H1 (cell line): ENCODE measurements around the gene VEZT. TPM values are rescaled to one million over a fixed set of nuclear protein-coding genes. Genes with fewer than 3 reads are reported as not detected.
A peak's percentile ranks its signal among the peaks of the same experiment; 100 is the strongest.

Experiments used
- CTCF ChIA-PET: fragments of 300-600 bp; sonication (Branson Sonifier 250); formaldehyde crosslinking; loops from one replicate; lab custom pipeline; 2021; ENCODE audit not compliant: partially characterized antibody; lab: Charles Lee
- POLR2A ChIA-PET: fragments of 300-600 bp; sonication (Branson Sonifier 250); formaldehyde crosslinking; loops from one replicate; lab custom pipeline; 2021; ENCODE audit warnings: inconsistent platforms; ENCODE audit not compliant: partially characterized antibody; lab: Charles Lee
- DNase-seq, 2 experiments: peaks; one replicate each; pipeline versions ENCODE4 v3.0.0 to v3.0.0-alpha.2; 2010 to 2022; ENCODE audit warnings: low spot score in 2 of 2, low read depth in 1 of 2, mixed read lengths in 1 of 2
- FAIRE-seq: peaks from 2 replicates; lab custom pipeline; 2011; peaks lifted over from hg19 to GRCh38; lab: Jason Lieb, UNC
- H2AFZ ChIP-seq: 2 replicates; pipeline ENCODE4 v1.8.1; 2012; ENCODE audit warnings: low read length, inconsistent platforms
- H2AK5ac ChIP-seq: 2 replicates; pipeline ENCODE4 v1.6.1; 2013; ENCODE audit warnings: low read depth, low read length
- H2BK120ac ChIP-seq: replicated peaks from 2 replicates; pipeline ENCODE3; 2013; ENCODE audit warnings: low read depth, low read length, inconsistent platforms
- H2BK12ac ChIP-seq: 2 replicates; pipeline ENCODE4 v1.6.1; 2013; ENCODE audit warnings: low read depth, low read length
- H2BK15ac ChIP-seq: 2 replicates; pipeline ENCODE4 v1.6.1; 2013; ENCODE audit warnings: low read length
- H2BK20ac ChIP-seq: 2 replicates; pipeline ENCODE4 v1.6.1; 2013; ENCODE audit warnings: low read length
- H2BK5ac ChIP-seq: 2 replicates; pipeline ENCODE4 v1.6.1; 2013; ENCODE audit warnings: low read depth, low read length
- H3K14ac ChIP-seq: 2 replicates; pipeline ENCODE4 v1.6.1; 2013; ENCODE audit warnings: inconsistent platforms; ENCODE audit not compliant: insufficient read length
- H3K18ac ChIP-seq: 2 replicates; pipeline ENCODE4 v1.6.1; 2013; ENCODE audit warnings: low read length; ENCODE audit errors: extremely low read depth
- H3K23ac ChIP-seq: 2 replicates; pipeline ENCODE4 v1.6.1; 2013; ENCODE audit warnings: inconsistent platforms; ENCODE audit not compliant: insufficient read length
- H3K23me2 ChIP-seq: 2 replicates; pipeline ENCODE4 v1.6.1; 2013; ENCODE audit warnings: low read depth, low read length
- H3K27ac ChIP-seq: 2 replicates; pipeline ENCODE4 v1.6.1; 2011; ENCODE audit warnings: low read depth, low read length, inconsistent platforms
- H3K27me3 ChIP-seq, 4 experiments: replicated peaks in 1 of 4; 1 replicate in 1 of 4; 2 replicates in 3 of 4; pipeline versions ENCODE4 v1.6.1 to v1.8.1; 2011 to 2013; ENCODE audit warnings: low read length in 3 of 4, mild to moderate bottlenecking in 3 of 4, inconsistent platforms in 2 of 4, mixed read lengths in 2 of 4, moderate library complexity in 1 of 4; ENCODE audit not compliant: control insufficient read depth in 3 of 4, insufficient read depth in 3 of 4; ENCODE audit errors: extremely low read depth in 1 of 4
- H3K36me3 ChIP-seq, 4 experiments: 2 replicates each; pipeline versions ENCODE4 v1.6.1 to v1.8.1; 2011 to 2013; ENCODE audit warnings: mild to moderate bottlenecking in 4 of 4, low read length in 3 of 4, moderate library complexity in 2 of 4, control low read depth in 1 of 4, inconsistent platforms in 1 of 4; ENCODE audit not compliant: insufficient read depth in 4 of 4, control insufficient read depth in 2 of 4
- H3K4ac ChIP-seq: replicated peaks from 2 replicates; pipeline ENCODE3; 2013; ENCODE audit warnings: low read length, low read depth, mixed read lengths, inconsistent platforms; ENCODE audit not compliant: insufficient read length
- H3K4me1 ChIP-seq, 4 experiments: replicated peaks in 1 of 4; 1 replicate in 1 of 4; 2 replicates in 3 of 4; pipeline versions ENCODE4 v1.6.1 to v1.8.1; 2011 to 2013; ENCODE audit warnings: low read length in 3 of 4, inconsistent platforms in 2 of 4, mixed read lengths in 1 of 4; ENCODE audit not compliant: insufficient read depth in 4 of 4, control insufficient read depth in 3 of 4
- H3K4me2 ChIP-seq, 2 experiments: 2 replicates each; pipeline versions ENCODE4 v1.6.1 to v1.8.1; 2011 to 2013; ENCODE audit warnings: low read depth in 2 of 2, low read length in 2 of 2, control low read depth in 1 of 2, inconsistent platforms in 1 of 2, mild to moderate bottlenecking in 1 of 2; ENCODE audit not compliant: insufficient read depth in 1 of 2
- H3K4me3 ChIP-seq, 4 experiments: fragments of 200-600, 300-600 bp in 1 of 4; sonication (generic), shearing (Covaris generic), sonication (Bioruptor Twin) in 1 of 4; 2 replicates each; pipeline versions ENCODE4 v1.5.1 to v1.8.1; 2011 to 2016; ENCODE audit warnings: low read length in 4 of 4, low read depth in 3 of 4, control low read depth in 2 of 4, inconsistent platforms in 2 of 4, mild to moderate bottlenecking in 2 of 4, mixed read lengths in 1 of 4, moderate library complexity in 1 of 4; ENCODE audit not compliant: insufficient read depth in 2 of 4; ENCODE audit errors: extremely low read depth in 1 of 4
- H3K56ac ChIP-seq: replicated peaks from 2 replicates; pipeline ENCODE3; 2013; ENCODE audit warnings: low read depth, mild to moderate bottlenecking, mixed read lengths, low read length, inconsistent platforms; ENCODE audit not compliant: insufficient read length
- H3K79me1 ChIP-seq: 2 replicates; pipeline ENCODE4 v1.6.1; 2013; ENCODE audit warnings: low read depth, low read length, control low read depth
- H3K79me2 ChIP-seq, 2 experiments: 2 replicates each; pipeline versions ENCODE4 v1.6.1 to v1.8.1; 2012 to 2013; ENCODE audit warnings: low read length in 2 of 2, mild to moderate bottlenecking in 2 of 2, inconsistent platforms in 1 of 2; ENCODE audit not compliant: insufficient read depth in 2 of 2, control insufficient read depth in 1 of 2
- H3K9ac ChIP-seq, 4 experiments: replicated peaks in 1 of 4; 1 replicate in 1 of 4; 2 replicates in 3 of 4; pipeline versions ENCODE4 v1.6.1 to v1.8.1; 2011 to 2013; ENCODE audit warnings: low read depth in 3 of 4, low read length in 3 of 4, control low read depth in 2 of 4, mild to moderate bottlenecking in 2 of 4, moderate library complexity in 2 of 4, inconsistent platforms in 1 of 4; ENCODE audit errors: extremely low read depth in 1 of 4
- H3K9me3 ChIP-seq, 2 experiments: 2 replicates each; pipeline versions ENCODE4 v1.6.1 to v1.8.1; 2012 to 2013; ENCODE audit warnings: mild to moderate bottlenecking in 2 of 2, moderate library complexity in 2 of 2, control low read depth in 1 of 2, inconsistent platforms in 1 of 2, low read depth in 1 of 2, low read length in 1 of 2, mixed read lengths in 1 of 2; ENCODE audit not compliant: insufficient read depth in 2 of 2
- H4K20me1 ChIP-seq, 2 experiments: replicated peaks in 1 of 2; 2 replicates each; pipeline versions ENCODE3 to v1.8.1; 2011 to 2013; ENCODE audit warnings: inconsistent platforms in 2 of 2, low read length in 2 of 2, mild to moderate bottlenecking in 1 of 2; ENCODE audit not compliant: insufficient read depth in 2 of 2, control insufficient read depth in 1 of 2
- H4K5ac ChIP-seq: 2 replicates; pipeline ENCODE4 v1.6.1; 2013; ENCODE audit warnings: low read length, low read depth, mixed read lengths, inconsistent platforms; ENCODE audit not compliant: insufficient read length
- H4K8ac ChIP-seq: 2 replicates; pipeline ENCODE4 v1.8.0; 2013; ENCODE audit warnings: mild to moderate bottlenecking, moderate library complexity, low read length, inconsistent platforms; ENCODE audit not compliant: insufficient read depth; ENCODE audit errors: extremely low read depth
- H4K91ac ChIP-seq: replicated peaks from 2 replicates; pipeline ENCODE3; 2013; ENCODE audit warnings: low read length, mixed read lengths, inconsistent platforms; ENCODE audit not compliant: insufficient read length
- CBX8 ChIP-seq: fragments of 300-800, 300-1000 bp; sonication (generic); IDR thresholded peaks from 2 replicates; pipeline ENCODE4 v1.7.1; 2016; ENCODE audit warnings: low read depth, low read length, borderline replicate concordance
- CHD1 ChIP-seq: IDR thresholded peaks from 2 replicates; pipeline ENCODE4 v1.6.1; 2012; ENCODE audit warnings: low read depth, low read length, improper control_type of control experiment
- CTBP2 ChIP-seq: IDR thresholded peaks from 2 replicates; pipeline ENCODE4 v1.7.0; 2011; ENCODE audit warnings: borderline replicate concordance, mild to moderate bottlenecking, moderate library complexity, mixed read lengths, low read length; ENCODE audit not compliant: insufficient read depth, insufficient read length
- POLR2A ChIP-seq, 2 experiments: IDR thresholded peaks; 1 replicate in 1 of 2; 2 replicates in 1 of 2; pipeline ENCODE4 v1.6.1; 2011; ENCODE audit warnings: low read depth in 2 of 2, low read length in 2 of 2, mild to moderate bottlenecking in 2 of 2; ENCODE audit errors: control extremely low read depth in 1 of 2
- RFX5 ChIP-seq: IDR thresholded peaks from 2 replicates; pipeline ENCODE4 v1.6.1; 2011; ENCODE audit warnings: low read depth, low read length, improper control_type of control experiment, borderline replicate concordance
- SIX5 ChIP-seq: IDR thresholded peaks from 2 replicates; pipeline ENCODE4 v1.6.1; 2011; ENCODE audit warnings: mild to moderate bottlenecking, low read depth, low read length
- SP1 ChIP-seq: IDR thresholded peaks from 2 replicates; pipeline ENCODE4 v1.6.1; 2011; ENCODE audit warnings: low read depth, low read length
- TCF12 ChIP-seq: IDR thresholded peaks from 2 replicates; pipeline ENCODE4 v1.6.1; 2011; ENCODE audit warnings: low read depth, mild to moderate bottlenecking, low read length
- USF2 ChIP-seq: IDR thresholded peaks from 2 replicates; pipeline ENCODE4 v1.6.1; 2011; ENCODE audit warnings: low read length, improper control_type of control experiment
- WGBS, 2 experiments: shearing (Covaris generic) in 1 of 2; methylation state at CpG; one replicate each; pipeline versions ENCODE4 v1.1.6 to v1.1.7; 2013 to 2015; ENCODE audit warnings: low lambda C conversion rate in 2 of 2, mixed read lengths in 2 of 2, inconsistent platforms in 1 of 2, low coverage in 1 of 2, missing lambda C conversion rate in 1 of 2; ENCODE audit not compliant: insufficient replicate concordance in 2 of 2, insufficient coverage in 1 of 2, insufficient read length in 1 of 2; ENCODE audit errors: extremely low coverage in 1 of 2, missing lambda C conversion rate in 1 of 2; 5-methylcytosine and 5-hydroxymethylcytosine counted together
- polyA plus RNA-seq, 7 experiments: library from polyadenylated mRNA; depleted of rRNA in 3 of 7; stranded (reverse) in 5 of 7; unstranded in 2 of 7; fragments of >200 nt in 5 of 7; fragments of 200-250 nt in 2 of 7; gene quantifications; 1 replicate in 5 of 7; 2 replicates in 1 of 7; 4 replicates in 1 of 7; pipeline versions ENCODE4 v1.2.1 to v1.2.3, GENCODE V29; 2011 to 2013; ENCODE audit warnings: missing spikeins in 2 of 7, mixed read lengths in 2 of 7
- total RNA-seq: library from RNA; stranded (reverse); fragmentation: NEBNext Ultra II Directional; extraction: Animal tissue kit (Norgen Biotek cat#: 25700); gene quantifications from 2 replicates; pipeline ENCODE4 v1.2.1, GENCODE V29; 2021
- TF ChIP-seq, protein P1 (sequence below): IDR thresholded peaks from 2 replicates; pipeline ENCODE4 v1.6.1; 2011; ENCODE audit warnings: low read depth, mild to moderate bottlenecking, low read length; ENCODE audit not compliant: insufficient read depth
- TF ChIP-seq, protein P2 (sequence below): IDR thresholded peaks from 2 replicates; pipeline ENCODE4 v1.6.1; 2012; ENCODE audit warnings: inconsistent platforms

Gene VEZT
- total and polyA plus RNA-seq, 2 of the 8 experiments (the other 6 are each of a cell fraction or from before 2014, with no cell fraction given), result 44.0 to 56.1 TPM

DNA sequence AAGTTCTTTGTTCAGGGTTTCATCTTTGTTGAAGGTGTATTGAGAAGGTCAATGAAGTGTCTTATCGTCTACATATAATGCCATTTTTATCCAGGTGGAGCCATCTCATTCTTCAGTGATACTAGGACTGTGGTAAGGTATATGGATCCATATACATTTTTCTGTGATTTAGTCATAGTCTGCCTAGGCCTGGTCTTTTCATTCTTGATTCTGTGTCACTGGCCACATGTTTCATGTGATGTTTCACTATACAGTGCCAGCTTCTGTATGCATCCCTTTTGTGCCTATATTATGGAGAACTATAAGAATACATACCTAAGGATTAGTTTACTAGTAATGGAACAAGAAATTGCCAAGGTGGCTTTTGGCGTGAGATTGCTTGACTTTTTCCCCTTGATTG lies 40.5 kb downstream of the VEZT start:
- H3K79me2 ChIP-seq, result 0 out of 4 replicates have a peak, but pooled peaks cover 0 to 5% of the 10 kb centered on the region in 2 experiments
- no peaks in the 10 kb centered on the region for H3K9me3 ChIP-seq
- peaks cover 0 to 28% (median 8%) of the 10 kb centered on the region in 4 experiments; a peak in 5 of 8 replicates for H3K36me3 ChIP-seq
- no peak overlapping the region; the same call in 1 of the 2 replicates for H2BK12ac ChIP-seq
- no peak overlapping the region for H3K56ac ChIP-seq
- no peak overlapping the region for H4K8ac ChIP-seq
- H3K4me1 ChIP-seq, result peaks cover 0 to 8% (median 3%) of the 10 kb centered on the region in 4 experiments; a peak in 3 of 7 replicates
- no peak overlapping the region for H4K91ac ChIP-seq
- no peaks in the 10 kb centered on the region for H4K20me1 ChIP-seq
- H3K4ac ChIP-seq, result no peak overlapping the region
- CTCF ChIA-PET, result interaction anchor here (0.8 to 1.1 kb wide), 2 partner anchors 32 to 93 kb away, joined by 3 to 4 read pairs; no protein-coding TSS in a partner anchor
- no peak overlapping the region for H2BK15ac ChIP-seq
- H2BK120ac ChIP-seq, result no peak overlapping the region
- no peak overlapping the region for H4K5ac ChIP-seq
- no peak overlapping the region for H2BK20ac ChIP-seq
- H3K27me3 ChIP-seq, result no peaks in the 10 kb centered on the region
- no peak overlapping the region for H3K14ac ChIP-seq
- H3K23me2 ChIP-seq, result no peaks in the 10 kb centered on the region
- H2AFZ ChIP-seq, result no peak overlapping the region
- no peak for FAIRE-seq
- H2AK5ac ChIP-seq, result no peak overlapping the region
- no peaks in the 10 kb centered on the region for H3K79me1 ChIP-seq
- no peak overlapping the region for H3K23ac ChIP-seq
- no peak overlapping the region for H3K27ac ChIP-seq
- peak overlapping the region in 1 of 4 experiments; percentile 29; a peak in 1 of 8 replicates for H3K4me3 ChIP-seq
- no peak overlapping the region for H2BK5ac ChIP-seq
- POLR2A ChIA-PET, result interaction anchor here (1.1 kb wide), 1 partner anchor 12 kb away, joined by 4 read pairs; no protein-coding TSS in a partner anchor
- 97% methylated on average over 2 of the region's 2 CpGs; no CpG with 5 or more reads in 1 of the 2 experiments for WGBS, 2 experiments
- H3K9ac ChIP-seq, result no peak overlapping the region
- DNase-seq, result no peak
- no peak overlapping the region for H3K18ac ChIP-seq
- no peak for TF ChIP-seq CTBP2
- TF ChIP-seq CHD1, result no peak
- TF ChIP-seq TCF12, result no peak
- no peak for TF ChIP-seq USF2
- TF ChIP-seq POLR2A (IDR thresholded peaks at IDR 0.05; ENCODE audit: control extremely low read depth in 1 of 2, low read depth in 2 of 2, low read length in 2 of 2), result no peak
- TF ChIP-seq, protein P1, sequence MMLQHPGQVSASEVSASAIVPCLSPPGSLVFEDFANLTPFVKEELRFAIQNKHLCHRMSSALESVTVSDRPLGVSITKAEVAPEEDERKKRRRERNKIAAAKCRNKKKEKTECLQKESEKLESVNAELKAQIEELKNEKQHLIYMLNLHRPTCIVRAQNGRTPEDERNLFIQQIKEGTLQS, result no peak
- no peak for TF ChIP-seq SIX5
- TF ChIP-seq, protein P2, sequence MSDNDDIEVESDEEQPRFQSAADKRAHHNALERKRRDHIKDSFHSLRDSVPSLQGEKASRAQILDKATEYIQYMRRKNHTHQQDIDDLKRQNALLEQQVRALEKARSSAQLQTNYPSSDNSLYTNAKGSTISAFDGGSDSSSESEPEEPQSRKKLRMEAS, result no peak
- no peak for TF ChIP-seq SP1
- no peak for TF ChIP-seq CBX8
- TF ChIP-seq RFX5, result no peak
- H3K4me2 ChIP-seq, result no peak overlapping the region
